ENCODE data around the gene FBXO4. TPM values are rescaled to one million over a fixed set of nuclear protein-coding genes. Genes with fewer than 3 reads are reported as not detected.

FBXO4 gene
- total and polyA plus RNA-seq, 2 experiments from 2014 or later: 12.1 to 15.9 TPM

GRCh38 chr5:41885286-41885685 is 39.8 kb upstream of the FBXO4 start:
- Histone ChIP-seq H2AFZ (no peak overlapping the region), H3K9me2 (ENCODE audit: insufficient read depth) (no peaks in the 10 kb centered on the region), H4K20me1 (ENCODE audit: insufficient read depth) (no peaks in the 10 kb centered on the region), H3K4me1 (ENCODE audit: insufficient read depth) (no peaks in the 10 kb centered on the region), H3K27me3 (replicated peaks; ENCODE audit: insufficient read depth) (no peaks in the 10 kb centered on the region), H3K9ac (no peak overlapping the region), H3K9me3 (ENCODE audit: low read depth) (no peaks in the 10 kb centered on the region), H3F3A (ENCODE audit: insufficient read depth) (no peaks in the 10 kb centered on the region), H3K27ac (no peak overlapping the region), H3K4me3 (no peak overlapping the region), H3K79me2 (ENCODE audit: insufficient read depth) (no peaks in the 10 kb centered on the region), H3K36me3 (ENCODE audit: low read depth) (no peaks in the 10 kb centered on the region), H3K4me2 (ENCODE audit: unreplicated experiment) (no peak overlapping the region)
- DNase-seq: no peak
- no peak for TF ChIP-seq EZH2phosphoT487 (IDR thresholded peaks at IDR 0.05; ENCODE audit: insufficient read depth, low read depth)
- no peak for TF ChIP-seq EZH2 (IDR thresholded peaks at IDR 0.05; ENCODE audit: insufficient read depth, poor library complexity, severe bottlenecking)
- in situ Hi-C loops (cut with MboI): no loop called here

- no peak overlapping the region for H3K27ac ChIP-seq
- no peak overlapping the region for H3K9ac ChIP-seq
- DNase-seq: no peak
- no peaks in the 10 kb centered on the region for H3K9me2 ChIP-seq (ENCODE audit: insufficient read depth)
- peaks cover 6% of the 10 kb centered on the region; the same call in 1 of the 2 replicates for H3K27me3 ChIP-seq (replicated peaks; ENCODE audit: insufficient read depth)
- in situ Hi-C loops (cut with MboI): no loop called here
- no peak overlapping the region for H3K4me3 ChIP-seq
- 43 to 46% methylated on average over 2 of the region's 2 CpGs for WGBS, 2 experiments (ENCODE audit: low coverage in 1 of 2, low lambda C conversion rate in 2 of 2, missing lambda C conversion rate in 2 of 2)
- H3K4me2 ChIP-seq (ENCODE audit: unreplicated experiment): no peak overlapping the region
- no peaks in the 10 kb centered on the region for H3F3A ChIP-seq (ENCODE audit: insufficient read depth)
- H3K9me3 ChIP-seq (ENCODE audit: low read depth): no peaks in the 10 kb centered on the region
- no peak overlapping the region for H2AFZ ChIP-seq
- H3K4me1 ChIP-seq (ENCODE audit: insufficient read depth): no peaks in the 10 kb centered on the region
- H3K79me2 ChIP-seq (ENCODE audit: insufficient read depth): no peaks in the 10 kb centered on the region
- no peak for TF ChIP-seq EZH2phosphoT487 (IDR thresholded peaks at IDR 0.05; ENCODE audit: insufficient read depth, low read depth)
- no peak for TF ChIP-seq EZH2 (IDR thresholded peaks at IDR 0.05; ENCODE audit: insufficient read depth, poor library complexity, severe bottlenecking)
- no peaks in the 10 kb centered on the region for H3K36me3 ChIP-seq (ENCODE audit: low read depth)
- no peaks in the 10 kb centered on the region for H4K20me1 ChIP-seq (ENCODE audit: insufficient read depth)
Measured at GRCh38 chr5:41891066-41891707, 33.9 kb upstream of the FBXO4 start.

- peaks cover 6% of the 10 kb centered on the region for H3K27me3 ChIP-seq (replicated peaks; ENCODE audit: insufficient read depth)
- no peaks in the 10 kb centered on the region for H3K36me3 ChIP-seq (ENCODE audit: low read depth)
- no peak overlapping the region for H2AFZ ChIP-seq
- H3F3A ChIP-seq (ENCODE audit: insufficient read depth): no peaks in the 10 kb centered on the region
- H3K79me2 ChIP-seq (ENCODE audit: insufficient read depth): no peaks in the 10 kb centered on the region
- no peak for DNase-seq
- no peak overlapping the region for H3K4me3 ChIP-seq
- H3K9me2 ChIP-seq (ENCODE audit: insufficient read depth): no peaks in the 10 kb centered on the region
- no peak for TF ChIP-seq EZH2 (IDR thresholded peaks at IDR 0.05; ENCODE audit: insufficient read depth, poor library complexity, severe bottlenecking)
- no peak for TF ChIP-seq EZH2phosphoT487 (IDR thresholded peaks at IDR 0.05; ENCODE audit: insufficient read depth, low read depth)
- H3K9ac ChIP-seq: no peak overlapping the region
- no peaks in the 10 kb centered on the region for H4K20me1 ChIP-seq (ENCODE audit: insufficient read depth)
- H3K27ac ChIP-seq: no peak overlapping the region
- H3K9me3 ChIP-seq (ENCODE audit: low read depth): no peaks in the 10 kb centered on the region
- no peaks in the 10 kb centered on the region for H3K4me1 ChIP-seq (ENCODE audit: insufficient read depth)
- in situ Hi-C loops (cut with MboI): no loop called here
- H3K4me2 ChIP-seq (ENCODE audit: unreplicated experiment): no peak overlapping the region
Measured at GRCh38 chr5:41892031-41892430, 33.0 kb upstream of the FBXO4 start.

GRCh38 chr5:41893074-41893851 is 31.8 kb upstream of the FBXO4 start:
- no peaks in the 10 kb centered on the region for H3K4me1 ChIP-seq (ENCODE audit: insufficient read depth)
- H3K27me3 ChIP-seq (replicated peaks; ENCODE audit: insufficient read depth): peaks cover 6% of the 10 kb centered on the region
- WGBS, 2 experiments (ENCODE audit: low coverage in 1 of 2, low lambda C conversion rate in 2 of 2, missing lambda C conversion rate in 2 of 2): 48 to 50% methylated on average over 3 of the region's 3 CpGs
- in situ Hi-C loops (cut with MboI): no loop called here
- H2AFZ ChIP-seq: no peak overlapping the region
- no peaks in the 10 kb centered on the region for H4K20me1 ChIP-seq (ENCODE audit: insufficient read depth)
- no peak overlapping the region for H3K4me2 ChIP-seq (ENCODE audit: unreplicated experiment)
- H3K79me2 ChIP-seq (ENCODE audit: insufficient read depth): no peaks in the 10 kb centered on the region
- H3K9me3 ChIP-seq (ENCODE audit: low read depth): no peaks in the 10 kb centered on the region
- H3K9me2 ChIP-seq (ENCODE audit: insufficient read depth): no peaks in the 10 kb centered on the region
- DNase-seq: no peak
- H3K36me3 ChIP-seq (ENCODE audit: low read depth): no peaks in the 10 kb centered on the region
- H3K4me3 ChIP-seq: no peak overlapping the region
- no peak overlapping the region for H3K9ac ChIP-seq
- no peak for TF ChIP-seq EZH2phosphoT487 (IDR thresholded peaks at IDR 0.05; ENCODE audit: insufficient read depth, low read depth)
- no peak for TF ChIP-seq EZH2 (IDR thresholded peaks at IDR 0.05; ENCODE audit: insufficient read depth, poor library complexity, severe bottlenecking)
- no peaks in the 10 kb centered on the region for H3F3A ChIP-seq (ENCODE audit: insufficient read depth)
- H3K27ac ChIP-seq: no peak overlapping the region
